OCI-LY3 (cell line): ENCODE data around the gene ADSS1.

Source experiments
- H2AFZ ChIP-seq: fragments of 200-600, 300-600 bp; shearing (Covaris generic); 2 replicates; pipeline ENCODE4 v1.6.0; 2014; ENCODE audit warnings: antibody characterized with exemption, low read depth, low read length
- H3K27ac ChIP-seq: fragments of 200-600, 300-600 bp; sonication (generic); 2 replicates; pipeline ENCODE4 v1.5.1; 2014; ENCODE audit warnings: mild to moderate bottlenecking, low read length, moderate library complexity, mixed read lengths
- H3K27me3 ChIP-seq: fragments of 200-600, 300-600 bp; sonication (generic); 2 replicates; pipeline ENCODE4 v1.6.1; 2014; ENCODE audit warnings: low read depth, low read length, mixed read lengths
- H3K36me3 ChIP-seq: fragments of 200-600, 300-600 bp; sonication (generic); replicated peaks from 2 replicates; pipeline ENCODE3; 2014; ENCODE audit warnings: low read depth, low read length, mixed read lengths
- H3K4me1 ChIP-seq: fragments of 300-600, 200-600 bp; sonication (generic); 2 replicates; pipeline ENCODE4 v1.6.1; 2014; ENCODE audit warnings: low read length, mixed read lengths
- H3K4me2 ChIP-seq: fragments of 200-600, 300-600 bp; sonication (generic); 2 replicates; pipeline ENCODE4 v1.6.1; 2014; ENCODE audit warnings: low read length, mixed read lengths
- H3K4me3 ChIP-seq: fragments of 300-600, 200-600 bp; sonication (generic); 2 replicates; pipeline ENCODE4 v1.5.1; 2014; ENCODE audit warnings: antibody characterized with exemption, mild to moderate bottlenecking, low read length, moderate library complexity
- H3K79me2 ChIP-seq: fragments of 300-600, 200-600 bp; shearing (Covaris generic); 2 replicates; pipeline ENCODE4 v1.6.1; 2014; ENCODE audit warnings: mild to moderate bottlenecking, low read length, mixed read lengths
- H3K9ac ChIP-seq: fragments of 300-600, 200-600 bp; shearing (Covaris generic); 2 replicates; pipeline ENCODE4 v1.6.0; 2014; ENCODE audit warnings: mild to moderate bottlenecking, low read length, moderate library complexity
- H3K9me3 ChIP-seq: fragments of 200-600, 300-600 bp; shearing (Covaris generic); 2 replicates; pipeline ENCODE4 v1.6.1; 2014; ENCODE audit warnings: low read length, mixed read lengths; ENCODE audit not compliant: insufficient read depth
- H4K20me1 ChIP-seq: fragments of 200-600, 300-600 bp; sonication (generic); 2 replicates; pipeline ENCODE4 v1.6.1; 2016; ENCODE audit warnings: low read length, mixed read lengths; ENCODE audit not compliant: insufficient read depth
- EZH2phosphoT487 ChIP-seq: fragments of 200-600 bp; shearing (Covaris generic); IDR thresholded peaks from 2 replicates; pipeline ENCODE4 v1.6.1; 2018; ENCODE audit warnings: antibody characterized with exemption, mixed run types, low read depth
- TF ChIP-seq, protein P1 (sequence below): fragments of 200-600, 300-600 bp; sonication (generic); IDR thresholded peaks from 2 replicates; pipeline ENCODE4 v1.5.1; 2014; ENCODE audit warnings: antibody characterized with exemption, low read length, low read depth

ADSS1 gene

DNA sequence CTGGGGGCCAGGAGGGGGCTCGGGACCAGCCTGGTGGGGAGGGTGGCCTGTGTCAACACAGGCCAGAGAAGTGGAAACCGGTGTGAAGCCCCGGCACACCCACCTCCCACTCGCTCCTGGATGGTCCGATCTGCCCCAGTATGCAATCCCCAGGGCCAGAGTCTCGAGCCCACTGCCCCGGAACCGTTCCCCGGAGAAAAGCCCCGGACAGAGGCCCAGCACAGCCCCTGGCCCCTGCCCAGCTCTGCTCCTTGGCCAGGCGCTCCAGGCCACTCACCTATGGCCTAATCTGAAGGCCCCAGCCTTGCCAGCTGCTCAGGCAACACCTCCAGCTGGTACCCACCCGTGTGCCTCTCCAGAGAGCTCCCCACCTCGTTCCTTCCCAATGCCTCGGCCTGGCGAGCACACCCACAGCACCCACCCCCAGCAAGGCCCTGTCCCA is 53.8 kb downstream of the ADSS1 start:
- H3K27me3 ChIP-seq, result no peaks in the 10 kb centered on the region
- H4K20me1 ChIP-seq, result peaks cover 7% of the 10 kb centered on the region
- no peak for TF ChIP-seq EZH2phosphoT487
- TF ChIP-seq, protein P1, sequence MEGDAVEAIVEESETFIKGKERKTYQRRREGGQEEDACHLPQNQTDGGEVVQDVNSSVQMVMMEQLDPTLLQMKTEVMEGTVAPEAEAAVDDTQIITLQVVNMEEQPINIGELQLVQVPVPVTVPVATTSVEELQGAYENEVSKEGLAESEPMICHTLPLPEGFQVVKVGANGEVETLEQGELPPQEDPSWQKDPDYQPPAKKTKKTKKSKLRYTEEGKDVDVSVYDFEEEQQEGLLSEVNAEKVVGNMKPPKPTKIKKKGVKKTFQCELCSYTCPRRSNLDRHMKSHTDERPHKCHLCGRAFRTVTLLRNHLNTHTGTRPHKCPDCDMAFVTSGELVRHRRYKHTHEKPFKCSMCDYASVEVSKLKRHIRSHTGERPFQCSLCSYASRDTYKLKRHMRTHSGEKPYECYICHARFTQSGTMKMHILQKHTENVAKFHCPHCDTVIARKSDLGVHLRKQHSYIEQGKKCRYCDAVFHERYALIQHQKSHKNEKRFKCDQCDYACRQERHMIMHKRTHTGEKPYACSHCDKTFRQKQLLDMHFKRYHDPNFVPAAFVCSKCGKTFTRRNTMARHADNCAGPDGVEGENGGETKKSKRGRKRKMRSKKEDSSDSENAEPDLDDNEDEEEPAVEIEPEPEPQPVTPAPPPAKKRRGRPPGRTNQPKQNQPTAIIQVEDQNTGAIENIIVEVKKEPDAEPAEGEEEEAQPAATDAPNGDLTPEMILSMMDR, result no peak
- H3K4me2 ChIP-seq, result no peak overlapping the region
- no peaks in the 10 kb centered on the region for H3K9me3 ChIP-seq
- no peak overlapping the region for H3K9ac ChIP-seq
- H3K4me1 ChIP-seq, result no peaks in the 10 kb centered on the region
- peaks cover 16% of the 10 kb centered on the region for H3K36me3 ChIP-seq
- H3K27ac ChIP-seq, result no peak overlapping the region
- H3K79me2 ChIP-seq, result no peaks in the 10 kb centered on the region
- H3K4me3 ChIP-seq, result no peak overlapping the region
- H2AFZ ChIP-seq, result no peak overlapping the region

DNA sequence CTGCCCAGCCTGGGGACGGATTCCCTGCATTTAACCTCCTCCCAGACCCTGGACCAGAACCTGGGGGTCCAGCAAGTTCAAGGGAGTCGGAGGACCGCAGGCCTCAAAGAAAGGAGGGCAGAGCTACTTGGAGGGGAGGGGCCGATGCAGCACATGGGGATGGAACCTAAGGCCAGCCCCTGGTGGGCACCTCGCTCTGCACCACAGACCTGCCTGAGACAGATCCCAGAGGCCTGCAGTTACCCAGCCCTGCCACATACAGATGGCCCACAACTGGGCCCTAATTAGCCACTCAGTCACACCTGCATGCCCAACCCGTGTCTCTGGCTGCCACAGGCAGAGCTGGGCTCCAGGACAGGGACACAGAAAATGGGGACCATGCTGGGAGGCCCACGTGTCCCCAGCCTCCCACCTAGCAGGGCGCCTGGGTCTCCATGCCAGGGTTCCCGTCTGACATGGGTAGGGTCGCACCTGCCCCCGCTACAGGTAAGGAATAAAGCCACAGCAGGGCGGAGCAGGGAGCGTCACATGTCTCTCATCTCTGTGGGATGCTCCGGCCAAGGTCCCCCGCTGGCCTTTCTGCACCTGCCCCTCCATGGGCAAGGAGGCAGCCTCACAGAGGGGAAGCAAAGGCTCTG is 54.8 kb downstream of the ADSS1 start:
- TF ChIP-seq, protein P1, result no peak
- TF ChIP-seq EZH2phosphoT487, result no peak

DNA sequence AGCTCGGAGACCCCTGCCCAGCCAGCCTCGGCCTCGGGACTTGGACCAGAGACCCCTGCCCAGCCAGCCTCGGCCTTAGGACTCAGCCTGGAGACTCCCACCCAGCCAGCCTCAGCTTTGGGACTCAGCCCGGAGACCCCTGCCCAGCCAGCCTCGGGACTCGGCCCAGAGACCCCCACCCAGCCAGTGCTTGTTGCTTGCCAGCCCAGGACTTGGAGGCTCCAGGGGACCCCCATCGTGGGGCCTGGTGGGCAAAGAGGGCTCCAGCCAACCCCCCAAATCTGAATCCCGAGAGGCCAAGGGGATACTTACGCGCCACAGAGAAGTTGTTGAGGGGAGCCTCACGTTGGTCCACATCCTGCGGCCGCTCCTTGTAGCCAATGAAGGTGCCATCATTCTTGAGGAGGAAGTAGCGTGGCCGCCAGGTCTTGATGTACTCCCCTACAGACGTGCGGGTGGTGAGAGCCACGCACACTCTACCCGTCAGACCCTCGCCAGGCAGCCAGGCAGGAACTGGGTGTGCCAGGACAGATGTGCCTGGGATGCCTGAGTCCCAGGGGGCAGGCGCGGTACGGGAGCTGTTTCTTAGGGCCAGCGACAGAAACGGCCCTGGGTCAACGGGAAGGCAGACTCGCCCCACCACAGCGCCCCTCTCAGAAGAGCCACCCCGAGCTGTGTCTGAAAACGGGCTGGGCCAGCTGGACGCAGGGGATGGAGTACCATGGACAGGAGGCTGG is 55.9 kb downstream of the ADSS1 start:
- Histone ChIP-seq H3K36me3 (peaks cover 16% of the 10 kb centered on the region), H3K79me2 (no peaks in the 10 kb centered on the region; the same call in 1 of the 2 replicates), H3K4me2 (no peak overlapping the region), H3K9ac (no peak overlapping the region), H3K9me3 (no peaks in the 10 kb centered on the region), H3K27ac (no peak overlapping the region), H3K4me3 (no peak overlapping the region), H3K27me3 (no peaks in the 10 kb centered on the region), H3K4me1 (no peaks in the 10 kb centered on the region), H4K20me1 (peaks cover 11% of the 10 kb centered on the region), H2AFZ (no peak overlapping the region)
- TF ChIP-seq EZH2phosphoT487, result no peak
- TF ChIP-seq, protein P1, result no peak

More for the DNA sequence above, 54.8 kb downstream of the ADSS1 start:
- H3K4me2 ChIP-seq, result no peak overlapping the region
- H3K9me3 ChIP-seq, result no peaks in the 10 kb centered on the region
- no peak overlapping the region for H3K9ac ChIP-seq
- H3K27me3 ChIP-seq, result no peaks in the 10 kb centered on the region
- no peak overlapping the region for H2AFZ ChIP-seq
- H3K36me3 ChIP-seq, result peaks cover 16% of the 10 kb centered on the region
- H3K4me1 ChIP-seq, result no peaks in the 10 kb centered on the region
- no peak overlapping the region for H3K4me3 ChIP-seq
- H3K79me2 ChIP-seq, result no peaks in the 10 kb centered on the region
- no peak overlapping the region for H3K27ac ChIP-seq
- H4K20me1 ChIP-seq, result peaks cover 8% of the 10 kb centered on the region

DNA sequence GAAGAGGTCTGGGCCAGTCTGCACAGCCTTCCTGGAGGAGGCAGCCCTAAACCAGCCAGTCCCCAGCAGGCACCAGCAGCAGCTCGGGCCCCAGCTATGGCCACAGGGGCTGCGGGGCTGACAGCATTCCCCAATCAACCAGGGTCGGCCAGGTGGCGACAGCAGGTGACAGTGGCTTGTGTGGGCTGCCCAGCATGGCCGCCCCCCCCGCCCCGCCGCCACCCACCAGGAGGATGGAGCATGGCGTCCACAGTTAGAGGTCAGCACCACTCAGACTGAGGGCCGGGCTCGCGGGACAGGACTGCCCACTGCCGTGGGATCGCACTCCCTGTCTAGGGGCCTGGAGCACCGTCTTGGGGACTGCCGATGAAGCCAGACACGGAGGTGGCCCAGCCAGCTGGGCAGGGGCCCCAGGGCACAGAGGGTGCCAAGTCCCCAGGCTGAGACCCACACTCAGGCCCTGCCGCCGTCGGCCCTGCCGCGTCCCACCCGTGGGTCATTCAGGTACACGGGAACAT is 56.5 kb downstream of the ADSS1 start:
- Histone ChIP-seq H3K9ac (no peak overlapping the region), H3K9me3 (no peaks in the 10 kb centered on the region), H3K27me3 (no peaks in the 10 kb centered on the region), H3K4me2 (no peak overlapping the region), H3K27ac (no peak overlapping the region), H3K36me3 (peaks cover 13% of the 10 kb centered on the region), H3K79me2 (peaks cover 2% of the 10 kb centered on the region; the same call in 1 of the 2 replicates), H3K4me3 (no peak overlapping the region), H3K4me1 (no peaks in the 10 kb centered on the region), H2AFZ (no peak overlapping the region), H4K20me1 (peaks cover 11% of the 10 kb centered on the region)
- TF ChIP-seq, protein P1, result no peak
- TF ChIP-seq EZH2phosphoT487, result no peak
